HG02938 (cell line): Measurements from ENCODE around the gene RND3.

Source experiments
- ATAC-seq: cut with Tn5 transposase; IDR thresholded peaks from one replicate; pipeline ENCODE4 v1.9.1; 2021; ENCODE audit warnings: mild to moderate bottlenecking, moderate library complexity; ENCODE audit not compliant: unreplicated experiment

RND3 gene

DNA sequence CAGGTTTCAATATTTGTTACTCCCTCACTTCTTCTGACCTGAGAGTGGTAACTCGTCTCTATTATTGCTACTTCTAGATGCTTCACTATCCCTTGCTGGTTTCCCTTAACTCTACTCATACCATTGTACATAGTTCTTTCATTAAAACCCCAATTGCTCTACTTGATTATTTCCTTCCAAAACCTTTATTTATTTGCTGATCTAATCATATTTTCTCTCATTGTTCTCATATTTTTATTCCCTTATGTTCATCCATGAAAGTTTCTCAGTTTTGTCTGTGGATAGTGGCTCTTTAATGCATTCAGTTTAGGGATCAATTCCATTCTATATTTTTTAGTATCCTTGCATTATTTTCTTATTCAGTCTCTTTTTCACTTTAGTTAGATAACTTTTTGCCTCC, 42.1 kb downstream of the RND3 start:
- no peak for ATAC-seq

DNA sequence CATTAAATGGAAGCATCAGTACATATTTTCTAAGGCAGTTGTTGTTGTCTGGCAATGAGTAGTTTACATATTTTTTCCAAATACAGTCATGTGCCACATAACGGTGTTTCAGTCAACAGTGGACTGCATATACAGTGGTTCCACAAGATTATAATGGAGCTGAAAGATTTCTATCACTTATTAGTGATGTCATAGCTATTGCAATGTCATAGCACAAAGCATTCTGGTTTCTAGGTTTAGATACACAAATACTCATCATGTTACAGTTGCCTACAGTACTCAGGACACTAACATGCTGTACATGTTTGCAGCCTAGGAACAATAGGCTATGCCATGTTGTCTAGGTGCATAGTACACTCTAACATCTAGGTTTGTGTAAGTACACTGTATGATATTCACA, 45.0 kb downstream of the RND3 start:
- ATAC-seq = no peak

DNA sequence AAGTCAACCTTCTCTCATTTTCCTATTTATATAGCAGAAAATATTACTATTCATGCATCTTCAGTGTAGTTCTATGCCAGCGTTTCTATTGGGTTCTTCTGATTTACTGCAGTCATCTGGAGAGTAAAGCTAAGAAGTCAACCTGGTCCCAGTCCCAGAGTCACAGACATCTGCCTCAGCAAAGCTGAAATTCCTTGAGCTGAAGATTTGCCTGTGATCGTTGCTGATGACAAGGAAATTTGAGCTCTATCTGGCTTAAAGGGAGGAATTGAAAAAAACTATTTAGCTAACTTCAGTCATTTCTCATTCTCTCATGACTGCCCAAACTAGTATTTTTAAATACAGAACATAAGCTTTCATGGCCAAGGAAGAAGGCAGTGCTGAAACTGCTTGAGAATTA, 45.7 kb downstream of the RND3 start:
- ATAC-seq = no peak

DNA sequence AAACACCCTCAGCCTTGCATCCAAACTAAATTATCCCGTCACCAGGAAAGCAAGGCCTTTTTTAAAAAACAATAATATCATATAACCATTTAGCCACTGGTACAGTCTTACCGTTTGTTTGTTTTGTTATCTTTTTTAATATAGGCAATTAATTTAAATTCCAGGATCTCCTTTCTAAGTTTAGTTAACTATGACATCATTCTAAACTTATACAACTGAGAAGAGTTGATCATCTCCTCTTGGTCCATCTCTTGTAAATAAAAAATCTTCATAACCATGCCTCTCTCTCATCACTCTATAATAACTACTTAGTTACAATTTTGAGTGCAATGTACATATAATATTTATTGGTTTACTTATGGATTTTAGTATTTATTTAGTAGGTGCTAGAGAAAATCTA, 46.2 kb downstream of the RND3 start:
- no peak for ATAC-seq

DNA sequence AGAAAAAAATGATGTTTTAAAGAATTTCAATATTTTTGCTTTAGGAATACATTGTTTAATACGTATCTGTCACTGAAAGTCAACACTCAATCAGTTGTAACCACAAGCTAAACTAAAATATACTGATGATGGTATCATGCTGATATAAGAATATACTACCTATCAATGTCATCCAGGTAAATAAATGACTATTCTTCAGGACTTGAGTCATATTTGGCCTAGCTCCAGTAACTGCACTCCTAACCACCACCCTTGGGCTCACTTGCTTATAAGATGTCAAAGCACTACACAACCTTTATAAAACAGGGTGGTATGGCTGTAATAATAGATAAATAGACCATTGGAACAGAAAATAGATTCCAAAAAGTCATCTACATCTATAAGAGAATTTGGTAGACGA, 48.8 kb downstream of the RND3 start:
- no peak for ATAC-seq

DNA sequence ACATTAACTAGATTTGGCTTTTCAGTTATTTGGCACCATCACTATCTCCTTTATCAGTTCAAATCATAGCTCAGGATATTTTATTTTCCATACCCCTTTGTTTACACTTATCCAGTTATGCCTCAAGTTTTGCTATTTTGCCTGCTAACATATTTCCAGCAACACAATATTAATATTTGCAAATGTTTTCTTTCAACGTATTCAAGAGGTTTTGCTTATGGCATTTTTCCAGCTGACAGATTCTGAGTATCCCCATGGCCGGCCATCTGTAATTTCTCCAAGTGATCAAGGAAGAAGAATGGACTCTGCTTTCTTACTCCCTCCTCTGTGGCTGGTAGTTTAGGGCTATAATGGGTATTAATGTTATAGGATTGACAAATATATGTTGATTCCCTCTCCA, 49.4 kb downstream of the RND3 start:
- no peak for ATAC-seq

DNA sequence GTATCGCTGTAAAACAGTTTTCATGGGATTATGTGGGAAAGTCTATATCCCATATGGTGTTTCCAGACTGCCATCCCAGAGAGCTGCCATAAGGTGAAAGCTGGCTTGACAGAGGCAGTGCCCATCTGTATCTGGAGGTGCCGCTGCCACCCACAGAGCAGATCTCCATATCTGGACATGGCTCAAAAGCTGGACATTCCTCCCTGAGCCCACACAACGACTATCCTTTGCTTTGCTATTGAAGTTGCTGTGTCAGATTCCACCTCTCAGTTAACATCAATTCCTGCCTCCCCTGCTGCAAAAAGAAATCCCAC, 55.2 kb downstream of the RND3 start:
- no peak for ATAC-seq

DNA sequence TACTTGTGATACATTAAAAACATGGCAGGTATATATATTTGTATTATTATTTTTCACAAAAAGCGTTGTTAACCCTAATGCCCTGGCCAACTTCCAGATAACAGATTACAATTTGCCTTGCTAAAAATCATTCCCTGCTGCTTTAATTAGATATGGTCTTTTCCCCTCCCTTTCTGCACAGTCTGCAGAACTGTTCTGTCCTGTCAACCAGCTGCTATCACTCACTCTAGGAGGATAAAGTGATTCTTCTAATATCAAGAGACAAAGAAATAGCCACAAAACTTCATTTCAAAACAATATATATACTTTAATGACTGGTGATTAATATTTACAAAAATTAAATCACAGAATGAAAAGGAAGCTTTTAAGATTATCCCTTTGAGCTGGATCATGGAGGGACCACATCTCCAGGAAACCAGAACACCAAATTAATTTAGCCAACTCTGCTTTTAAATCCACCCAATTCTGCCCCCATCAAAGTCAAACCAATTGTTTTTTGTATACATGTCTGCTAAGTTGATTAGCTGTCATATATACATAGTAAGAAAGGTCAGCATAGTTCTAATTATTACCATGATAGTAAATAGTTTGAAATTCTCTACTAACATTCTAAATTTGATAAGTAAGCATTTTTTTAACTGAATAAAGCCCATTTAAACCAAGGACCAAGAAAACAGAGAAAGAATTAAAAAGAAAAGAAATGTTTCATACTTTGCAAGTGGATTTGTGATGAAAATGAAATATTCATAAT, 55.7 kb downstream of the RND3 start:
- no peak for ATAC-seq

DNA sequence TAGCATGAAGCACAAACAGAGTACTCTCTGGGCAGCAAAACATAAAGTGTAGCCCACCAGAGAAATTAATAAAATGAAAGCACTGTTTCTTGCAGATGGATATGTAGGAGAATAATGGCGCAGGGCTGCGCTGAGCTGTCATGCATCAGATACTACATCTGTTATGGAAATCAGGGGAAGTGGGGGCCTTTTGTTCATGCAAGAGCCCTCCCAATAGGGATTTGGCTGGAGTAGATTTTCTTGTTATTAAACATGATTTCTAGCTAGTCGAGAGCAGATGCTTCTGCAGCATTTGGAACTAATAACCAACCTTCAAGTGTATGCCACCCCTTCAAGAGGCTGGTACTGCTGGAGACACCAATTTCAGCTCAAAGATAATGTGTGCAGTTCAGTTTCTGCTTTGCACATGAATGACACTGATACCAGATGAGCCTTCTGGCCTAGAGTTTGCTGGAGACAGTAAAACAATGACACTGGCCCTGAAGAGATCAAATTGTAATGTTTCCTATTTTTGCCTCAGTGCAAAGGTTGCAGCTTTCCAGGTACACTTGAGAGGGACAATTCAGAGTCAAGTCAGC, 58.0 kb downstream of the RND3 start:
- no peak for ATAC-seq

DNA sequence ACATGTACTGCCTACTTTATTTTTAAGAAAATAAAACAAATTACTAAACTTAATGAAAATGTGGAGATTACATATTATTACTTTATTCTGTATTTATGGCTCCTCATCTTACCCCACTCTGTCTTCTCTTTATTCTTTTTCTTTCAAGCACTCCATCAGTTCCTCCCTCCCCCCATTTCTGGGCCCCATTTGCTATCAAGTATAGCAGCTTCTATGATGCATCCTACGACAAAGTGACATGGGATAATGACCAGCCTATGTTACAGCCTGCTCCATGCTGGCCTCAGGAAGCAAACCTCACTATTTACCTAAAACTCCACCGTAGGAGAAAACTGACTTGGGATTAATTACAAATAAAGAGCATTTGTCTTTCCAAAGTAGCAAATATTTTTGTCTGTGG, 58.8 kb downstream of the RND3 start:
- ATAC-seq = no peak

DNA sequence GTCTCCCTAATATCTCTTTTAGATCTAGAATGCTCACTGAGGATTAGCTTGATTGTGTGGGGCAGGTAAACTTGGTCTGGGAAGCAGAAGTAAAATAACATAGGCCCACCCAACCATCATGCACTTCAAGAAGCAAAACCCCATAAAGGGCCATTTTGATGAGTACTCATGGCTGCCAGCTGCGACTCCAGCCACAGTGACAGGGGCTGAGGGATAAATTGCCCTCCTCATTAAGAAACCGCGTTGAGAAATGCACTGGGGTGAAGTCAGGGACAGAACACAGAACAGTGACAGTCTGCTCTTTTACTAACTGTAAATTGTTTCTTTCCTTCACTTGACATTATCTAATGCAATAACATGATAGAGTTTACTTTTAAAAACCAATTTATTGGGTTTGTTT, 60.2 kb downstream of the RND3 start:
- ATAC-seq = no peak

DNA sequence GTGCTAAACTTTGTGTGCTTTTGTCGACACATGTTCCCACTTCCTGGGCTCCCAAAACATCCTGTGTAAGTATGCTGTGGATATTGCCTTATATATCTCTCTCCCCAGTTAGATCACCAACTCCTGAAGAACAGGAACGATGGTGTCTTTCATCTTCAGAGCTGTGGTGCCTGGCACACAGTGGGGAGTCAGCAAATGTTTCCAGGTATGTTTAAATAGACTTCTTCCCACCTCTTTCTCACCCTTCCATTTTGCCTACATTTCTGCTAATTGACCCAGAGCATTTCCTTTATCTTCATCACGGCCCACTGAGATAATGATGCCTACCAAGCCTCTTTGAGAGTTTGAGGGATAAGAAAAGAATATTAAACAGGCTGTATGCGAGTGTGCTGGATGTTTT, 60.7 kb downstream of the RND3 start:
- no peak for ATAC-seq

DNA sequence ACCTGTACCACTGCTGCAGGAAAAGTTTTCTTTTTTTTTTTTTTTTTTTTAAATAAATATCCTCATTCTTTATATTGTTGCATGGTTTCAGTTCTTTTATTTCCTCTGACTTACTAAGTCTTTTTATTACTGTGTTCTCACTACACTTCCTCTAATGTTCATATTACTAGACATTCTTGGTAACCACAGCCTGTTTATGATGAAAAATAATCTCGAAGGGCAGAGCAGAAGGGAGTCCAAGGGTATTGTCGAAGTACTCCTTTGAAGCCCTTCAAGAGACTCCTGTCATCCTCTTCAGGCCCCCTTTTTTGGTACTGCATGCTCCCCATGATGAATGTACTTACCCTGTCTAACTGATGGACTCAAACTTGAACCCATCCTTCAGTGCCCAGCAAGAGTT, 61.2 kb downstream of the RND3 start:
- no peak for ATAC-seq

DNA sequence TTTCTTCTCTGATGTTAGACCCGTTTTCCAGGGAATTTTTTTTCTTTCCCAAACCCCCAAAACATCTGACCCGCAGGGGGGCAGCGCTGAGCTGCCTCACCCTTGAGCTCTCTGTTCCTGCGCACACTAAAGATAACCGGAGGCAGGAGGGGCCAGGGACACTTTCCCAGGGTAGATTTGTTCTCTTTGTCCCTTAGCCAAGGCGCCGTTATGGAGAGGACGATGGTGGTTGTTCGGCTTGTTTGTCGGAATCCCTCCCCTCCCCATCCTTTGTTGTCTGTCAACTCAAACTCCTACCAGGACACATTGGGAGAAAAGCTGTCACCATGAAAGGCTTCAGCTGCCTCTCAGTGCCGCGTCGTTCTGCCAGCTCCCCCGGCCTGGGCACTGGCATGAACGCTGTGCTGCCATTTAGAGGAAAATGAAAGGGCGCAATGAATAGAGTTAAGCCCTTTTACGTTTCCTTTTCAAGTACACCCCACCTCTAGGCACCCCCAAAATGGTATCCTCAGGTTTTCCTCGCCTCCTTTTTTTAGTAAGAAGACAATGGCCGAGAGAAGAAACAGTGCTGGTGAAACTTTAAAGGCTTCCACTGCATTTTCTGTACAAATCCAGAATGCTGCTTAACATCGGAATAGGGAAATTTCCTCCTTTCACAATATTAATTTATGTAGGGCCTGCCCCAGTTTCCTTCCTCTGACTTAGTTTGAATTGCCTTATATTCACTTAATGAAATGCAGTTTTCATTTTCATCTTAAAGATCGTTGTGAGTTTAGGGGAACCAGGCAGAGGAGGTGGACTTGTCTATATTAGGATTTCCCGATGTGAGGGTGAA, 62.1 kb downstream of the RND3 start:
- ATAC-seq = no peak

DNA sequence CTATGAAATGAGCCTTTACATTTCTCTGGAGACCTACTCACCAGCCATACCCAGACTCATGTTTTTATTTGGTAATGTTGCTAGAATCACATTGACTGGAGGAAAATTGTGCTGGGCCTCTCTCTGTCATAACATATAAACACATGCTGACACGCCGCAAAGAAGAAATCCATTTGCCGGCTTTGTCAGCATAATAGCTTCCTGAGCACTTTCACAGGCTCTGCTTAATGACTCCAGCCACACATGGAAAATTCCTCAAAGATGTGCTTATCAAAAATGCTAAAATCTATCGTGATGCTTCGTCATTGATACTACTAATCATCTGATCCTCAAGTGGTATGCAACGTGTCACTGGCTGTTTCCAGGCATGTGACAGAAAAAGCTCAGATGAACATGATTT, 63.1 kb downstream of the RND3 start:
- no peak for ATAC-seq

DNA sequence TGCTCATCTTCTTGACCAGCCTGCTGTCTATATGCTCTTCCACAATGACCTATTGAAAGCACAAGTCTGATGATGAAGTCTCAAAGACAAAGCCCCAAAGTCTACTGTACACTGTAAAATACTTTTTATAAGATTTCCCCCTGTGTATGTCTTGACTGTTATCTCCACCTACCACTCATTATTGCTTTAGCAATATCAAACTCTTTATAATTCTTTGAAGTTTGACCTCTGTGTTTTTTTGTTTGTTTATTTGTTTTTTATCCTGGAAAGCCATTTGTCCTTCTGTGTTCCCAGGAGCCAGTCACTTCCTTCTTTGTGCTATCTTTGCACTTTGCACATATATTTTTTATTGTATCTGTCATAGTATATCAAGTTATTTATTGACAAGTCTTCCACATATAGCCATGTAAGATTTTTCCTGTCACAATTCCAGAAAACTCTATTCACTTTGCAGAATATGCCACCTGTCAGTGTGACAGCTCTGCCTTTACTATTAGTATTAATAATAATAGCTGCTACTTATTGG, 66.3 kb downstream of the RND3 start:
- no peak for ATAC-seq

DNA sequence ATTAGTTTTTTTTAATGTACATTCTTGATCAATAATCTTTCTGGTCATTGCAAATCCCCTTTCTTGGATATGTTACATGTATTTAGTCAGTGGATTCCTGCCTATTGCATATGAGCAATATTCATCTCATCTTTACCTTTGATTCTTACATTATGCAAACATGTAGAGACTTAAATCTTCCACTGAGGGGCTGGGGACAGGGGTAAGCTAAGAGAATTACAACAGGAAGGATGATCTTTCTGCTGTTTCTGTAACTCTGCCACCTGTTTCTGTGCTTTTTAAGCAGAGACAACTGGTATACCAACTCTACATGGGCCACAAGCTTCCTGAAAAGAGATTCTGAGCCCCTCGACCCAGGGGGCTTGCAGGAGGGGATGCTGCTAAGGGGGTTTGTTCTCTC, 68.6 kb downstream of the RND3 start:
- ATAC-seq = no peak
